ENCODE data around the gene ZBTB7C. TPM values are rescaled to one million over a fixed set of nuclear protein-coding genes. Genes with fewer than 3 reads are reported as not detected.

The ZBTB7C gene
- total RNA-seq, 1 donor from 2014 or later: 44.2 TPM

DNA sequence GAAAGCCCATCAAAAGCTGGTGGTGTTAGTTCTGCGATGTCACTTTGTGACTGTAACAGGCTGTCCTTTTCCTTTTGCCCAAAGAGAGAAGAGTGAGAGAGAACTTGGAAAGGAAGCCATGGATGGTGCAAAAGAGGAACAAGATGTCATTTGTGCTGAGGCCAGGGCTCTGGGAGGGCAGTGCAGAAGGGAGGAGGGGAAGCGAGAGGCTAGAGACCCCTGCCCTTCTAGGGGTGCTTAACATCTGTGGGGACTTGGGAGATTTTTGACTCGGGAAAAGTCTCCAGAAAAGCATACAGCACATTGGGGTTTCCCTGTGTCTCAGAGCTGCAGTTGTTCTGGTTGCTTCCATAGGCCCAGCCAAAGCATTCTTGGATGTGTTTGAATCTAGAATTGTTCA lies 49.6 kb downstream of the ZBTB7C start:
- no peak for ATAC-seq
- no peak for DNase-seq (ENCODE audit: low spot score)

DNA sequence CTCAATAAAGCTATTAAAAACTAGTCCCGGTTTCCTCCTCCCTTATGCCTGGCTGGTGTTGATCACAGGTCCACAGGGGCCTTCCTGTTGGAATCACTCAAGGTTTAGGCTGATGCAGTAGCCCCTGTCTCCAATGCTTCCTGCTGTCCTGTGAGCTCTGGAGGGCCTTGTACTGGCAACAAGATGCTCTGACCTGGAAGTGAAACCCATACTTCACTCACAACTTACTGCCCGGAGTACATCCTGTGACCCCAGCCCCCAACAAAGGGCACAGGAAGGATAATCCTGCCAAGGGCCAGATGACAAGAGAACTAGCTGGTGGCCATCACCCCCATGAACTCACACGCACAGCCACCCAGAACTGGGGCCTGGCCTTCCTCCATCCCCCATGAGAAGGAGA lies 50.3 kb downstream of the ZBTB7C start:
- ATAC-seq: no peak
- intact Hi-C loops (cut with DNase I): no loop called here
- DNase-seq (ENCODE audit: low spot score): no peak

More for the DNA sequence above, 49.6 kb downstream of the ZBTB7C start:
- intact Hi-C loops (cut with DNase I): no loop called here

DNA sequence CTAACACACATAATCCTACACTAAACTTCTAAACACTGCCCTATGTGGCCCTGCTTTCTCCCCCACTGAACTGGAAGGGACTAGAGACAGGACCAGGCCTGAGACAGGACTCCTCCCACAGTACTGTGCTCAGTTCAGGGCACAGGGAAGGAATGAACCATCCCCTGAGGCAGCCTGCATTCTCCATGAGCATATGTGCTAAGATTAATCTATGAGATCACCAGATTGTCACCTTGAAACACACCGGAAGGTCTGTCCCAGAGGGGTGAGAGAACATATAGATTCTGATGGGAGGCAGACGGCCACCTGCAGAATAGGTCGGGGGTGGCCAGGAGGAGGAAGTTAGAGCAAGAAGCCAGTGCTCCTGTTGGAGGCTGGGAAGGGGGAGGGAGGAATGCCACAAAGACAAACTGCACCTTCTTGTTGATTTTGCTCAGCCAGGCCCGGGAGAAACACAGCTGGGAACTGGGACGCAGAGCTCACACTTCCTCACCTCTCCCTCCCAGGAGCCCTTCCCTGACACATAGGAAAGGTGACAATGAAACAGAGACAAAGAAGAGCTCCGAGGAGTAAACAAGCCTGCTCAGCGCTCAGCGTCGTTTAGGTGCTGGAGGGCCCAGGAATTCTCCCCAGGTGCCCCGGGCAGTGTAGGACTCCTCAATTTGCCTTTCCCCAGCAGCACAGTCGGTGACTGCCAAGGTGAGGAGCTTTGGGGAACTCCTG lies 52.1 kb downstream of the ZBTB7C start:
- DNase-seq (ENCODE audit: low spot score): no peak
- intact Hi-C loops (cut with DNase I): no loop called here
- ATAC-seq: no peak

DNA sequence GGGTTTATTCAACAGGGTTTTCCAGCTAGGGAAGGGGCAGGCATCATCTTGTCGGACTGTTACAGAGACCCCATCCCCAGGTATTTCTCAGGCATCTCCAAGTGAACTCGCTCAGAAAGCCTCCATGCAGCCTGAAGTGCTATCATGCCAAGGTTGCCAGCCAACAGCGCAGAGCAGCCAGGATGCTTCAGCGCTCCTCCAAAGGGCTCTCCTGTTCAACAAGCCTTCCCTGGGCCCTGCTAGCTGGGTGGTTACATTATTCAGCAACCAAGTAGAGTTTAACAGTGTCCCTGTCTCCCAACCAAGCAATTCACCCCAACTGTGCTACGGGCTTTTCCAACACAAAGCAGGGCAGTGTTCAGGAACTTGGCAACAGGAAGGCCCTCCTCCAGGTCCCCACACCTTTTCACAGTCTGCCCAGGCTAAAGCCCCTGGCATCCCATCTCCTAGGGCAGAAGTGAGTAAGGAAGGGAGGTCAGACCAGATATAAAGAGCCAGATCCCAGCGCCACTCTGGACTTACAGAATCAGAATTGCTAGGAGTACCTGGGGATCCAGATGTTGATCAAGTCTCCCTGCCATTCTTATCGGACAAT lies 52.9 kb downstream of the ZBTB7C start:
- intact Hi-C loops (cut with DNase I): no loop called here
- no peak for ATAC-seq
- no peak for DNase-seq (ENCODE audit: low spot score)

DNA sequence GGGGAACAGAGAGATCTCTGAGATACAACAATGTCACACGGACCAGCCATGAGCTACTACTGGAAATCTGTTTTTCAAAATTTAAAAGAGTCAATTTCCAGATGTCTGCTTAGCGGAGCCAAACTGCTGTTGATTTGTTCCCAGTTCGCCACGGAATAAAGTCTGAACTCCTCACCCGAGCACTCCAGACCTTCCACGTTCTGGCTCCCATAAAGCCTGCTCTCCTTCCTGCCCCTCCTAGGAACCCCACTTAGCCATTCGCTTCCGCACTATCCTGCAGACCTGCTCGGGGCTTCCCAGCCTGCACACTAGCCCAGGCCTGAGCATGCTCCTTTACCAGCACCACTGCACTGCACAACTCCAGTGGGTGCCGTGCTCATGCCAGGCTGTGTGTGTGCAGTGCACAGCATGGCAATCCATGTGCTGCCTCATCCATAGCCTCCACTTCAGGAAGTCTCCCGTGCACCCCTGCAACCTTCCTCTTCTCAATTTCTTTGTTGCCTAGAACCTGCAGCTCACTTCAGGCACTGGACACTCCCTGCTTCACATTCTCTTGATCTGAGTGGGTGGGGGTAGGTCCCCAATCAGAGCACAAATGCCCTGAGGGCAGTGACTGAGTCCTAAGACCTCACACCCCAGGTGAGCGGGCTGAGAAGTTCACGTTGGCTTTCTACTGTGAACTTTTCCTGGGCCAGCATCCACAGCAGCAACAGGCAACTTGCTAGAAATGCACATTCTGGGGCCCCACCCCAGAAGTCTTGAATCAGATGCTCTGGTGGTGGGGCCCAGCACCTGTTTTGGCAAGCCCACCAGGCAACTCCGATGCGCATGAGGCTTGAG lies 53.7 kb downstream of the ZBTB7C start:
- DNase-seq (ENCODE audit: low spot score): no peak
- intact Hi-C loops (cut with DNase I): no loop called here
- ATAC-seq: peak; percentile 79

DNA sequence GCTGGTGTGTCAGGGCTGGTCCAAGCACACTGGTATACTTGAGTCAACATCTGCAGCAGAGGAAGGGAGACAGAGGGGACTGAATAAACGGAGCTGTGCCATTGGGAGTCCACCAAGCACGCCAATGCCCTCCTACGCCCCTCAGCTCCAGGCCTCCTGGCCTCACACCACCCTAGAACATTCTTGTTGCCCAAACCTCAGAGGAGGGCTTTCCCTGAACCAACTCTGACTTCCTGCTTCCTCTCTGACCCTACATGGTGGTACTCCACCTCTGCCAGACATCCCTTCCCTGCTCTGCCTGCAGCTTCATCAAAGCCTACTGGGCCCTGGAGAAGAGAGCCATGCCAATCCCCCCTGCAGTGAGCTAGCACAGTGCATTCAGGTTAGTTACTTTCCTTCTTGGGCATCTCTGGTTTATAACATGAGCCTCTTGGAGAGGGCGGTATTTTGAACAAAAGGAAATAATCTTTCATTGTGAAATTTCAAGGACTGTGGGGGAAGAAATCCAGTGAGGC lies 54.4 kb downstream of the ZBTB7C start:
- DNase-seq (ENCODE audit: low spot score) (no peak), ATAC-seq (peak; percentile 31)
- intact Hi-C loops (cut with DNase I): no loop called here

DNA sequence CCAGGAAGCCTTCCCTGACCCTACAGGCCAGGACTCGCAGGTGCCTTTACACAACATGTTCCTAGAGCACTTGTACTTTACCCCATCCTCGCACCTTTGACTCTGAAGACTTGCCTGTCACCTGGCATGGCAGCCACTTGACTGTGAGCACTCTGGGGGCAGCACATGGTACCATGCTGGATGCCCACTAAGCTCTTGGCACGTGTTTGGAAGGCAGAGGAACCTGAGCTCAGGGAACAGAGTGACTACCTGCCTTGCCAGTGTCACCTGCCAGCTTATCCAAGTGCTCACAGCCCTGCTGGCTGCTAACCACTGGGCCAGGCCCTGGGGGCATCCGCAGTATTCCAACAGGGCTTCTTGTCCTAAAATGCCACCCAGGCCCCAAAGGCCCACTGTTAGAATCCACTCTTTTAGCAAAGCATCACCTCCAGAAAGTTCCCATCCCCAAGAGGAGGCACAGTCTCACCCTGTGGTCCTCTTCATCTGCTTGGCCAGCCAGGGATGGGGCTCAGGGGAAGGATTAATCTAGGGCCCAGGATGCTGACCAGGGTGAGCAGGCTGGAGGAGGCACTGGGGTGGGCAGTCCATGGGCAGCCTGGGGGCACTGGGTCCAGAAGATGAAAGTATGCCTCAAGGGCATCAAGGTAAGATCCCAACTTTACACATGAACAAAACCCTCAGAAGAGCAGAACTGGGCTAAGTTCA lies 57.0 kb downstream of the ZBTB7C start:
- intact Hi-C loops (cut with DNase I): no loop called here
- ATAC-seq (no peak), DNase-seq (ENCODE audit: low spot score) (no peak)

DNA sequence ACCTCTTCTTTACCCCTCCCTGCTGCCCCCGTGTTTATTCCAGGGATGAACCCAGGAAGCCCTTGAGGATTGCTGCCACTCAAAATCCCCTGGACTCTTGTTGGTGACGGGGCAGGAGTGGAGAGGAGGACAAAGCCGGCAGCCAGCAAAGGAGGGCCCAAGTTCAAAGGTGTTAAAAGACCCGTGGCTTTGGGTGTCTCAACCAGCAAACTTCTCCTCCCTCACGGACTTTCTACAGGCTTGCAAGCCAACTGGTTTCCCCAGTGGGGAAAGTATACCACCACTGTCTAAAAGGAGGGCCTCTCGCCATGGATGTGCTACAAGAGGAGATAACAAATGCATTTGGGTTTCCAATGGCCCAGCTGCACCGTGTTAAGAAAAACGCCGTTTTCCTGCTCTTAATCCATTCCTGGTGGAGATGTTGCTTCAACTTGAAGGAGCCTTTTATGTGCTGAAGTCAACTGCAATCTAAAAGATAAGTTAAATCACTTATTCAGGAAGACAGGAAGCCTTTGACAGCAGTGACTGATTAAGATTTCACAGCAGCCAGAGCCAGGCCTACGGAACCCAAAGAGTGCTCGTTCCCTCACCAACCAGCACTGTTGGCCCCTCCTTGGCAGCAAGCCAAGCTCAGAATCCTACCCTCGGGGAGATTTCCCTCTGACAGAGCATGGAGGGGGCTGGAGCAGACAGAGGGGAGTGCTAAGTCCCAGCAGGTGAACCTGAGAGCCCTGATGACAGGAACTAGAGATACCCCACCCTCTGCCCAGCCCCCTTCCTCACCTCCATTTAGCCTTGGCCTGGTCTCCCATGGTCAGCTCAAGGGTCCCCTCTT lies 57.8 kb downstream of the ZBTB7C start:
- intact Hi-C loops (cut with DNase I): no loop called here
- DNase-seq (ENCODE audit: low spot score) (no peak), ATAC-seq (no peak)

DNA sequence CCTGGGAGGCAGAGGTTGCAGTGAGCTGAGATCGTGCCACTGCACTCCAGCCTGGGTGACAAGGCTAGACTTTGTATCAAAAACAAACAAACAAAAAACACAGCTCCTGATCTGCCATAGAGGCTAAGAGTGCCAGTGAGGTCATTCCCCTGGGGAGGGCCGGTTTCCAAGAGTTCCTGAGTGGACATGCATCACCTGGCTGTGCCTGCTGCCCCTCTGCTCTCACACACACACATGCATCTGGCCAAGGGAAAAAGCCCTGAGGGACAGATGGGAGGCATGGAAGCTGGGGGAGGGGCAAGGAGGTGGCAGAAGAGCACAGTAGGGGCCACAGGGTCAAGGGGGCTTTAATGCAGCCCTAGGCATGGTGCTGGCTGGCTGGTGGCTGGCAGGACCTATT lies 60.4 kb downstream of the ZBTB7C start:
- intact Hi-C loops (cut with DNase I): no loop called here
- DNase-seq (ENCODE audit: low spot score) (no peak), ATAC-seq (no peak)

DNA sequence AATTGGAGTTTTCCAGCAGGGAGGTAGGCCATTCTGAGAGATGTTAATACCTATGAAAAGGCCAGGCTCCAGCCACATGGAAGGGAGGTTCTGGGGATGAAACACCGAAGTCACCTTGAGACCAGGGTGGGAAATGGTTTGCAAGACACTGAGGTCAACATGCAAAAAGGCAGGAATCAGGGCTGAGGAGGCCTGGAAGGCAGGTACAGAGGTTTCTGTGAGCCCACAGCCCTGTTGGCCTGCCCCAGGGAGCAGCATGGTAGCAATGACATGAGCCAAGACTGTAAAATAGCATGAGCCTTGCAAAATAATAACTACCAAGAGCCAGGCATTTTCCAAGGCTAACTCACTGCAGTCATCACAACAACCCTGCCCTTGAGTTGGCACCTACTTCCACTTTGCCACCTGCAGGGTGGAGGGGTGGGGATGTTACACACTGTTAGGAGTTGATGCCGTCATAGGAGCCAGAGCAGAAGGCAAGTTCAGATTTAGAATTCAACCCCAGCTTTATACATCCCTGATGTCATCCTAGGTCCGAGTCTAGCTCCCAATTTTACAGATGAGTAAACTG lies 61.3 kb downstream of the ZBTB7C start:
- no peak for DNase-seq (ENCODE audit: low spot score)
- no peak for ATAC-seq
- intact Hi-C loops (cut with DNase I): no loop called here

DNA sequence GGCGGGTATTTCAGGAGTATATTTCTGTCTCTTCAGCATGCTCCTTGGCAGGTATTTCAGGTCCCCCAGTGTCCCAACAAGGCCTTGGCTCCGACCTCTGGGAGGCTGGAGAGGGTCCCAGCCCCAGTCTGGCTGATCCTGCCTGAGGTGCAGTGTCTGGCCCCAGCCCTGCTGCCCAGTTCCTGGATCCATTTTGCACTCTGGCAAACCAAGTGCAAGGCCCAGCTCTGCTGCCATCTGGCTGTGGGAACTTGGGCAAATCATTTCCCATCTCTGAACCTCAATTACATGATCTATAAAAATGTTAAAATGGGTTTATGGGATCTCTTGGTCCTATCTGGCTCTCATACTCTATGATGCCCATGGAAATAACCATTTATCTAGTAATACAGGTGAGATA lies 63.6 kb downstream of the ZBTB7C start:
- DNase-seq (ENCODE audit: low spot score) (no peak), ATAC-seq (no peak)
- intact Hi-C loops (cut with DNase I): no loop called here

DNA sequence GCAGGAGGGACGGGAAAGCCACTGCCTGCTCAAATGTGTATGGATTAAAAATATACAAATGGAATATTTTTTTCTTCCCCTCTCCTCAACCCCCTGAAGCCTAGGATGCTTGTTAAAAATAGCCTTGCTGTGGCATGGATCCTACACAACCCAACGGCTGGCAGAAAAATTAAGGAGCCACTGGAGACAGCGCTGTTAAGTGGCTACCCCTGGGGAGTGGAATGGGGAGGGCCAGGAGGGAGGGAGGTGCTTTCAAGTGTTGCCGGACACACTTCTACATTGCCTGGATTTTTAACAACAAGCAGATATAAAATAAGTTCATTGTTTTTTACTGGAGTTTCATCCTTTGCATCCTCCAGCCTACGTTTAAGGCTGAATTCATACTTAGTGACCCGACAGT lies 66.6 kb downstream of the ZBTB7C start:
- ATAC-seq (no peak), DNase-seq (ENCODE audit: low spot score) (no peak)
- intact Hi-C loops (cut with DNase I): no loop called here

DNA sequence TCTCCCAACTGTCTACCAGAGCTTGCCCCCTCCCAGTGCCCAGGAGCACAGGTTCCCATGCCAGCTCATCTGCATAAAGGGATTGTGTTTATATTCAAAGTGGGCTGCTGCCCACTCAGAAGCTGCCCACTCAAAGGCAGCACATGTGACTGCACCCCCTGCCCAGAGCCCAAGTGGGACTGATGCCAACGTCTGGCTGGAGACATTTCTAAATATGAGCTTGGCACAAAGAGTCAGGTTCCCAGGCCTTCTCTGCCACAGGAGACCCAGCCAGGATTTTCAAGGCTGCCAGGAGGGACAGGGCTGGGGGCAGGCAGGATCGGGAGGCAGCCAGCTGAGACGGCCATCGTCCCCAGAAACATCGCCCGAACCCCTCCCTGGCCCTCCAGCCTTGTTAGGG lies 67.1 kb downstream of the ZBTB7C start:
- DNase-seq (ENCODE audit: low spot score): no peak
- intact Hi-C loops (cut with DNase I): no loop called here
- ATAC-seq: no peak

DNA sequence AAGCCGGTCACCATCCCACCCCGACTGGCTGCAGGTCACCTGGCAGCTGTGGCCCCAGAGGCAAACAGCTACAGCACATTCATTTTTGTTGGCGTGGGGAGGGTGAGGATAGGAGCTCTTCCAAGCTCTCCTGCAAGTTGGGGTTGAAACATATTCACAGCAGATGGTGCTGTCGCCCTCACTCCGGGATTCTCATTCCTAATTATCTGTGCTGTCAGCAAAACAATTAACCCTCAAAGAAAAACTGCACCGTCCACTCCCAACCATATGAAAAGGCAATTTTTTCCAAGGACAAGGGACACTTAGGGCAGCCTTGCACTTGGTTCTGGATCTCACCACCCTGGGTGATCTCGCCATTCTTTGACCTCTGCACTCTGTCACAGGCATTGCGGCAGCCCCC lies 68.6 kb downstream of the ZBTB7C start:
- no peak for DNase-seq (ENCODE audit: low spot score)
- ATAC-seq: peak; percentile 58
- intact Hi-C loops (cut with DNase I): no loop called here

DNA sequence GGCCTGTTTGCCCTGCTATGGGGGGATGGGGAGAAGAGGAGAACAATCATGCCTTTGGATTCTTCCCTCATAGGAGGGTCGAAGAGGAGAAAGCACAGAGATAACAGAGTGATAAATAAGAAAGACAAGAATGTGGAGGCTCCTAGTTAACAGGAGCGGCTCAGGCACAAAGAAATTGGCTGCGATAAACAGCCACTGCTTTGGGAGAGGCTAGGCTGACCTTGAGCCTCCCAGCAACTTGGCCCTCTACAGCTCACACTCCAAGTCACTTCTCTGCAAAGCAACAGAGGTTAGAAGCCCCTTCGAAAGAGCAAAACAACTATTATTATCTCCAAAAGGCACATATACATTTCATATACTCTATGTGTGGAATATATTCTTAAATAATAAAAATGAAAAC lies 69.5 kb downstream of the ZBTB7C start:
- DNase-seq (ENCODE audit: low spot score) (no peak), ATAC-seq (no peak)
- intact Hi-C loops (cut with DNase I): no loop called here

DNA sequence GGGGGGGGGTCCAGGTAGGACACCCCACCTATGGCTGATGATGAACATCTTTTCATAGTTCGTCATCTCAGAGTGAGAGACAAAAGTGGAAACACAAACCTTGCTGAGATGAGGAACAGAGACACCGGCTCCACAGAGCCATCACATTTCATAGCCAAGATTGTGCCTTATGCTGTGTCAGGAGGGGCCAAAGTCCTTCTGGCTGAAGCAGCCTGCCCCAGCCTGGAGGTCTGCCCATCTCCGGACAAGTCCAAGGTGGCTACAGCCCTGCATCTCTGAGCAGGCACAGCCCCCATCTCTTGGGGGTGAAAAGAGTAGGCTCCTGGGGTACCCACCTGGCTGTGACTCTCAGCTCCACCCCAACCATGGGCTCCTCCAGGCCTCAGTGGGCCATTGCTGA lies 70.3 kb downstream of the ZBTB7C start:
- ATAC-seq: no peak
- intact Hi-C loops (cut with DNase I): no loop called here
- DNase-seq (ENCODE audit: low spot score): no peak

DNA sequence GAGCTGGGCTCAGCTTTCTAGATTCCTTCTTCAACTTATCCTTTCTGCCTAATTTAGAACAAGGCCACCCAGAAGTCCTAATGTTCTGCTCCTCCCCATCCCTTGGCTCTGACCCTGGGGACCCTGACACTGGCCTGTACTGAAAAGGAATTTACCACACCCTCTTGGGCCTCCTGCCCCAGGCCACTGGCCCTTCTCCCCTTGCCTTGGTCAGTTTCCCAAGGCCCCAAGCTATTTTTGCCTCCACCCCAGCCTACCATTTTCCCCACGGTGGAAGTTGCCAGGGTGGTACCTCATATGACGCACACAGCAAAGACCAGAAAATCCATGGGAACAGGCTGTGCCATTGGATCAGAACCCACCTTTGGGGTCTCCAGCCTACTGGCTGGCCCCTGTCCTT lies 72.1 kb downstream of the ZBTB7C start:
- DNase-seq (ENCODE audit: low spot score) (no peak), ATAC-seq (peak; percentile 67)
- intact Hi-C loops (cut with DNase I): no loop called here

DNA sequence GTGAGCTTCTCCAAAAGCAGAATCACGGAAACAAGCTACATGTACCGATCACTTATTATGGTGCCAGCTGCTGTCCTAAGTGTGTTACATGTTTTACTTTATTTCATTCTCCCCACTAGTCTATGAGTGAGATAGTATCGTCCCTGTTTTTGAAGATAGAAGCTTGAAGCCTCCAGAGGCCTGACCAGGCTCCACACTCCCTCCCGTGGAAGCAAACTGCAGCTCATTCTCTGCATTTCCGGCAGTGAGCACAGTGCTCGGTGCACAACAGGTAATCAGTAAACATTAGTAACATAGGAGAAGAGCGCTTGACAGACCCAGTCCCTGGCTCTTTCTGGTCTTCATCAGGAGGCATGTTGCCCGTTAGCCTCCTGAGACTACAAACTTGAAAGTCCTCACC lies 72.9 kb downstream of the ZBTB7C start:
- ATAC-seq: peak; percentile 64
- intact Hi-C loops (cut with DNase I): no loop called here
- no peak for DNase-seq (ENCODE audit: low spot score)

Data from sciatic nerve (tissue), 2 donors.